Esophagus squamous epithelium (tissue), 5 donors: ENCODE data around the gene PYGL. TPM values are rescaled to one million over a fixed set of nuclear protein-coding genes. Genes with fewer than 3 reads are reported as not detected.
"Not testable (repeated sequence)": the region's sequence is repeated elsewhere in the genome, so short reads cannot be mapped to it uniquely, and the experiment has no call there.

Experiments used
- DNase-seq: peaks from one replicate; lab custom pipeline; 2025; lab: John Stamatoyannopoulos, UW
- H3K27ac ChIP-seq, 4 donors: fragments of 200-600 bp; sonication (generic); one replicate each; pipeline ENCODE4 v1.5.1; 2016 to 2019; ENCODE audit warnings: mild to moderate bottlenecking in 1 of 4
- H3K27me3 ChIP-seq, 4 donors: fragments of 200-600 bp; sonication (generic); 1 replicate in 3 of 4; 2 replicates in 1 of 4; pipeline versions ENCODE4 v1.5.1 to v1.6.0; 2017 to 2021; ENCODE audit warnings: antibody characterized with exemption in 1 of 4
- H3K36me3 ChIP-seq, 3 donors: fragments of 200-600 bp; sonication (generic); one replicate each; pipeline ENCODE4 v1.5.1; 2016 to 2019
- H3K4me1 ChIP-seq, 3 donors: fragments of 200-600 bp; sonication (generic); one replicate each; pipeline ENCODE4 v1.5.1; 2017 to 2019
- H3K4me3 ChIP-seq, 4 donors: fragments of 200-600 bp; sonication (generic); 1 replicate in 3 of 4; 2 replicates in 1 of 4; pipeline ENCODE4 v1.5.1; 2016 to 2019; ENCODE audit warnings: mild to moderate bottlenecking in 2 of 4, moderate library complexity in 1 of 4
- H3K9me3 ChIP-seq, 3 donors: fragments of 200-600 bp; sonication (generic); one replicate each; pipeline ENCODE4 v1.5.1; 2016 to 2019
- CTCF ChIP-seq, 6 experiments: fragments of 450-650 bp in 4 of 6; fragments of 200-600 bp in 2 of 6; sonication (generic) in 2 of 6; IDR thresholded peaks; one replicate each; pipeline ENCODE4 v1.5.1; 2016 to 2019; ENCODE audit warnings: antibody characterized with exemption in 6 of 6, mild to moderate bottlenecking in 4 of 6, moderate library complexity in 4 of 6
- POLR2A ChIP-seq, 4 donors: fragments of 450-650 bp; IDR thresholded peaks; one replicate each; pipeline ENCODE4 v1.6.1; 2017; ENCODE audit warnings: antibody characterized with exemption in 4 of 4, mild to moderate bottlenecking in 4 of 4, moderate library complexity in 3 of 4
- whole genome bisulfite sequencing, 2 donors: methylation state at CpG; one replicate each; pipeline ENCODE4 v1.1.5; 2018; 5-methylcytosine and 5-hydroxymethylcytosine counted together
- intact Hi-C: fragments of 100-400 bp; cut with DNase I; formaldehyde crosslinking; loops from one replicate; pipeline ENCODE4 v1.15.0; 2022
- total RNA-seq, 4 donors: library from RNA; depleted of rRNA; stranded (reverse); fragments of >200 nt; gene quantifications; one replicate each; pipeline ENCODE4 v1.1.0, GENCODE V29; 2016
- donor health status: DM: yes; HTN: yes; CAD: no.

PYGL gene
- total RNA-seq, 4 donors from 2014 or later = 69.7 to 158 (median 91.0) TPM

DNA sequence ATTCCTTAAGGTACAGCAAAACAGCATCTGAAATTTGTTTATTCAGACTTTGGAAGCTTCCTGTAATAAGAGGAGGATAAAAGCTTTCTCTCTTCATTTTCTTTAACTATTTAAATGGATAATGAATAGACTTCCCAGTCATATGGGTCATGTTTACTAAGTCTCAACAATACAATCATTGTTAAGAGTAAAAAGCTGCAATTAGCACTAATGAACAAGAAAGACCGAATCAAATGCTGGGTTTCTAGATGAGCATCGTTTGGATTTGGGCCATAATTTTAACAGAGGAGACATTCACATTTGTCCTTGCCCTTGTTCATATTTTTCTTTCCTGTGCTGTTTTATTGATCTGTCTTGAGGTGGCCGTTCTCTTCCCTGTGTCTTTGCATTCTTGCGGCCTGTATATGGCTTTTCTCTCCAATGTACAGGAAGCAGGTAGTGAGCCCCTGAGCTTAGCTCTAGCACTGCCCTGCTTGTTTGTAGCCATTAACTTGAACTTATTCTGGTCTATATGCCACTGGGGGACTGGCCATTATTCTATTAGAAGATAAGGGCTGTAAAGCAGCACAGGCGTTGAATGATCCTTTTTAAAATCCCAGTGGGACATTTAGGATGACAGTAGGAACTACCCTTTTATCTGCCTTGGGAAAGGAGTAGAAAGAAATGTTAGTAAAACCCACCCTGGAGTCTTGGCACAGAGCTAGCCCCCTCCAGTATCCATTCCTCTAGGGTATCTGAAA is 37.8 kb downstream of the PYGL start:
- Histone ChIP-seq H3K36me3 (peaks cover 0 to 92% (median 12%) of the 10 kb centered on the region in 3 donors), H3K4me1 (no peaks in the 10 kb centered on the region), H3K27me3 (no peaks in the 10 kb centered on the region), H3K9me3 (no peaks in the 10 kb centered on the region), H3K27ac (no peak overlapping the region), H3K4me3 (no peak overlapping the region)
- intact Hi-C loops = no loop called here
- no peak for DNase-seq
- TF ChIP-seq POLR2A (IDR thresholded peaks at IDR 0.05) (no peak), CTCF (IDR thresholded peaks at IDR 0.05) (no peak)
- WGBS, 2 donors = 81 to 85% methylated on average over 5 of the region's 5 CpGs

- H3K27ac ChIP-seq = no peak overlapping the region
- TF ChIP-seq CTCF (IDR thresholded peaks at IDR 0.05) (no peak), POLR2A (IDR thresholded peaks at IDR 0.05) (no peak)
- no peaks in the 10 kb centered on the region for H3K4me1 ChIP-seq
- H3K9me3 ChIP-seq = no peaks in the 10 kb centered on the region
- H3K4me3 ChIP-seq = no peak overlapping the region
- H3K36me3 ChIP-seq = peaks cover 0 to 84% (median 10%) of the 10 kb centered on the region in 3 donors
- no peak for DNase-seq
- H3K27me3 ChIP-seq = no peaks in the 10 kb centered on the region
- intact Hi-C loops = no loop called here
Observed at GRCh38 chr14:50904719-50905118, 39.6 kb downstream of the PYGL start.

DNA sequence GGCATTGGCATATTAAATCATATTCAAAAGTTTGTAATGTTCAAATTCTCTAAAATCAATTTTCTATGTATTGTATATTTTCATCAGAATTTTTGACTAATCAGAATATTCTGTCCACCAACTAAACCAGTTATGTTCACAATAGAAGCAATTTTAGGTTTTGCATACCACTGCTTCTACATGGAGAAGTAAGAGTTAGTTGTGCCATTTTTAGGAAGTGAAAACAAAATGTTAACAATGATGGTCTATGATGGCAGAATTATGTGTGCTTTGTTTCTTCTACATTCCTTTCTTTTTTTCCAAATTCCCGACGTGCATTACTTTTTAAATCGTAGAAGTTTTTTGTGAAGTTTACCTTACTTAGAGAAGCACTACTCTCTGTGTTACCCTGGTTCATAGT is 42.9 kb downstream of the PYGL start:
- Histone ChIP-seq H3K27me3 (no peaks in the 10 kb centered on the region), H3K27ac (no peak overlapping the region), H3K4me1 (peaks cover 0 to 24% (median 0%) of the 10 kb centered on the region in 3 donors), H3K36me3 (peaks cover 0 to 51% (median 0%) of the 10 kb centered on the region in 3 donors), H3K4me3 (no peak overlapping the region), H3K9me3 (no peaks in the 10 kb centered on the region)
- intact Hi-C loops = no loop called here
- TF ChIP-seq POLR2A (IDR thresholded peaks at IDR 0.05) (no peak), CTCF (IDR thresholded peaks at IDR 0.05) (no peak)
- no peak for DNase-seq
- 85 to 92% methylated on average over 3 of the region's 3 CpGs for WGBS, 2 donors

DNA sequence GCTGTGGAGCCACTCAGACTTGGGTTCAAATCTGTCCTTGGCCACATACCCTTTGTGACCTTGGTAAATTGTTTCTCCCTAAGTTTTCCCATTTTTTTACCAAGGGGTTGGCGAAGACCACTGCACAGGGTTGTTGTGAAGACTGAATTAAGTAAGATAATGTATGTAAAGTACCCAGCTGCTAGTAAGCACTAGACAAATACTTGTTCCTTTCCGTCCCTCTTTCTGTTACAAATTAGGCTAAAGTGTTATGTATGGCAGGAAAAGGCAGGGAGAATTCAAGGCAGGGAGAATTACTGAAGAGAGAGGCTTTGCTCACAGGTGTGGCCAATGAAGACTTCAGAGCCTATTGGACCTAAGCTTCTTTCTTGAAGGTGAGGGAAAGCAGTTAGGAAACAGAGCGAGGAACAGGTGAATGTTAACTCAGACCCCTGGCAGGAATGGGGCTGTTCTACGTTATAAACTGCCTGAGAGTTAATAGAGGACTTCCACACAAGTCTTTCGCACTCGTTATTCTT is 46.6 kb downstream of the PYGL start:
- H3K27ac ChIP-seq = peak overlapping the region in 3 of 4 donors; percentile 12 to 90 (median 48)
- WGBS, 2 donors = 88 to 90% methylated on average over 6 of the region's 6 CpGs
- peaks cover 0 to 20% (median 0%) of the 10 kb centered on the region in 3 donors for H3K36me3 ChIP-seq
- no peaks in the 10 kb centered on the region for H3K9me3 ChIP-seq
- H3K4me3 ChIP-seq = no peak overlapping the region
- no peak for TF ChIP-seq POLR2A (IDR thresholded peaks at IDR 0.05)
- no peak for TF ChIP-seq CTCF (IDR thresholded peaks at IDR 0.05)
- H3K4me1 ChIP-seq = peaks cover 0 to 24% (median 0%) of the 10 kb centered on the region in 3 donors
- DNase-seq = no peak
- intact Hi-C loops = no loop called here
- H3K27me3 ChIP-seq = no peaks in the 10 kb centered on the region

- WGBS, 2 donors = 46 to 69% methylated on average over 1 of the region's 1 CpG
- H3K36me3 ChIP-seq = peaks cover 0 to 15% (median 0%) of the 10 kb centered on the region in 3 donors
- H3K4me3 ChIP-seq, H3K27me3 ChIP-seq, DNase-seq, intact Hi-C loops, H3K9me3 ChIP-seq: not testable (repeated sequence)
- H3K27ac ChIP-seq = peak overlapping the region in 3 of 4 donors; percentile 70 to 90 (median 76)
- H3K4me1 ChIP-seq = peaks cover 0 to 31% (median 0%) of the 10 kb centered on the region in 3 donors
Observed at GRCh38 chr14:50897005-50897404, 47.3 kb downstream of the PYGL start.

DNA sequence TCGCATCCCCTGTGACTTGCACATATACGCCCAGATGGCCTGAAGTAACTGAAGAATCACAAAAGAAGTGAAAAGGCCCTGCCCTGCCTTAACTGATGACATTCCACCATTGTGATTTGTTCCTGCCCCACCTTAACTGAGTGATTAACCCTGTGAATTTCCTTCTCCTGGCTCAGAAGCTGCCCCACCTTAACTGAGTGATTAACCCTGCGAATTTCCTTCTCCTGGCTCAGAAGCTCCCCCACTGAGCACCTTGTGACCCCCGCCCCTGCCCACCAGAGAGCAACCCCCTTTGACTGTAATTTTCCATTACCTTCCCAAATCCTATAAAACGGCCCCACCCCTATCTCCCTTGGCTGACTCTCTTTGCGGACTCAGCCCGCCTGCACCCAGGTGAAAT is 47.9 kb downstream of the PYGL start:
- H3K9me3 ChIP-seq, intact Hi-C loops, H3K27me3 ChIP-seq, H3K36me3 ChIP-seq, DNase-seq, H3K4me3 ChIP-seq: not testable (repeated sequence)
- H3K4me1 ChIP-seq = peaks cover 0 to 31% (median 0%) of the 10 kb centered on the region in 3 donors
- H3K27ac ChIP-seq = peak overlapping the region; percentile 59 to 90 (median 73)
- 64 to 67% methylated on average over 5 to 6 of the region's 7 CpGs for WGBS, 2 donors
